ENCODE measurements around the gene GPR55. TPM values are rescaled to one million over a fixed set of nuclear protein-coding genes. Genes with fewer than 3 reads are reported as not detected.

The GPR55 gene
- total and polyA plus RNA-seq, 2 donors (not counting 3 experiments of a cell fraction or from before 2014, with no cell fraction given) = not detected

DNA sequence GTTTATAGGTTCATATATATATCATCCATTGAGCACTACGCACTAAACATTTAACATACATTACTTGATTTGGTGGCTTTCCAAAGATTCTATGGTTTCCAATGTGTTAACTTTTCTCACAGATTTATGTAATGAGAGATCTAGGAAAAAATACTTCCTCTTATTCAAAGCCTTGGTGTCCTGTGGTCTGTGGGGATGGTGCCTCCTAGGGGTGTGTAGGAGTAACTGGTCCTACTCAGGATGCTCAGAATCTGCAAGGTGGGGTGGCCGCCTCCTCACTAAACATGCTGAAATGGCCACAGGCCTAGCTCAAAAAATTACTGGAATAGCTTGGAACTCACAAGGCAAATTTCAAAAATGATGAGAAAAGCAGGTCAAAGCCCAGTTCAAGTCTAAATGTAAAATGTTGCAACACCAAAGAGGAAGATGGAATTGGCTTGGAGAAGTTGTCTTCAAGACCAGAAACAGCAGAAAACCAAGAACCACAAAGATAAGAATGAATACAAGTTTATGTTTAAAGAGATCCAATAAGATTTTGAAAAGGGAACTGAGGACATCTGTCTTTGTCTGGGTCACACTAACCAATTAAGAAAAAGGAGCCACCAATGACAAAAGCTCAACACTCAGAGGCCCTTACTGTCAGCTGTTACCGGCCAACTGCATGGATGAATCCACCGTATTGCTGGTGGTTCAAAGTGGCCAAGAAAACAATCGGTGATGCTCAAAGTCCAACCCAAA, 11.5 kb downstream of the GPR55 start:
- DNase-seq (ENCODE audit: low read depth, low spot score) (no peak), FAIRE-seq (no peak)
- H2AFZ ChIP-seq (ENCODE audit: low read depth, low read length) = no peak overlapping the region
- no peaks in the 10 kb centered on the region for H4K20me1 ChIP-seq (replicated peaks; ENCODE audit: control insufficient read depth, extremely low read depth, insufficient read depth, low read length)
- no peaks in the 10 kb centered on the region for H3K36me3 ChIP-seq (ENCODE audit: control insufficient read depth in 2 of 2, extremely low read depth in 1 of 2, insufficient read depth in 2 of 2, low read length in 2 of 2)
- BruUV-seq (replicated peaks) = no TSS peak
- no peaks in the 10 kb centered on the region for H3K4me1 ChIP-seq (ENCODE audit: control insufficient read depth, extremely low read depth, insufficient read depth, low read length)
- no peaks in the 10 kb centered on the region for H3K79me2 ChIP-seq (ENCODE audit: control insufficient read depth, insufficient read depth, low read length)
- dilution Hi-C loops (cut with MboI; ENCODE audit: extremely low pct_ligation_motif_present, low sequenced_read_pairs) = no loop called here
- POLR2A ChIA-PET = no interaction called here
- H3K9me1 ChIP-seq (replicated peaks; ENCODE audit: control insufficient read depth, extremely low read depth, insufficient read depth, low read length) = no peaks in the 10 kb centered on the region
- no peak overlapping the region for H3K4me3 ChIP-seq (replicated peaks in 1 of 3; ENCODE audit: insufficient read depth in 1 of 3, low read depth in 1 of 3, low read length in 3 of 3)
- intact Hi-C loops (cut with micrococcal nuclease) = loop anchor here (1.0 to 5.0 kb wide), 2 partner anchors 65 to 91 kb away; no protein-coding TSS in a partner anchor
- no peak overlapping the region for H3K4me2 ChIP-seq (ENCODE audit: insufficient read depth, low read length)
- no peak overlapping the region for H3K9ac ChIP-seq (replicated peaks; ENCODE audit: extremely low read depth, insufficient read depth, low read length)
- no peaks in the 10 kb centered on the region for H3K9me3 ChIP-seq (replicated peaks; ENCODE audit: control insufficient read depth, insufficient read depth, low read length)
- TF ChIP-seq, protein P1, sequence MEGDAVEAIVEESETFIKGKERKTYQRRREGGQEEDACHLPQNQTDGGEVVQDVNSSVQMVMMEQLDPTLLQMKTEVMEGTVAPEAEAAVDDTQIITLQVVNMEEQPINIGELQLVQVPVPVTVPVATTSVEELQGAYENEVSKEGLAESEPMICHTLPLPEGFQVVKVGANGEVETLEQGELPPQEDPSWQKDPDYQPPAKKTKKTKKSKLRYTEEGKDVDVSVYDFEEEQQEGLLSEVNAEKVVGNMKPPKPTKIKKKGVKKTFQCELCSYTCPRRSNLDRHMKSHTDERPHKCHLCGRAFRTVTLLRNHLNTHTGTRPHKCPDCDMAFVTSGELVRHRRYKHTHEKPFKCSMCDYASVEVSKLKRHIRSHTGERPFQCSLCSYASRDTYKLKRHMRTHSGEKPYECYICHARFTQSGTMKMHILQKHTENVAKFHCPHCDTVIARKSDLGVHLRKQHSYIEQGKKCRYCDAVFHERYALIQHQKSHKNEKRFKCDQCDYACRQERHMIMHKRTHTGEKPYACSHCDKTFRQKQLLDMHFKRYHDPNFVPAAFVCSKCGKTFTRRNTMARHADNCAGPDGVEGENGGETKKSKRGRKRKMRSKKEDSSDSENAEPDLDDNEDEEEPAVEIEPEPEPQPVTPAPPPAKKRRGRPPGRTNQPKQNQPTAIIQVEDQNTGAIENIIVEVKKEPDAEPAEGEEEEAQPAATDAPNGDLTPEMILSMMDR (IDR thresholded peaks at IDR 0.05; ENCODE audit: extremely low read depth in 1 of 2, insufficient read depth in 1 of 2, low read depth in 1 of 2, low read length in 2 of 2) = peak; percentile 10 to 25
- no peak for TF ChIP-seq JUN (IDR thresholded peaks at IDR 0.05; ENCODE audit: borderline replicate concordance, insufficient read depth, insufficient read length, low read depth)
- TF ChIP-seq POLR2A (IDR thresholded peaks at IDR 0.05; ENCODE audit: low read depth, low read length) = no peak
- H3K27me3 ChIP-seq (ENCODE audit: control insufficient read depth in 2 of 2, insufficient read depth in 2 of 2, low read length in 2 of 2) = peaks cover 2 to 5% of the 10 kb centered on the region in 2 experiments
- CTCF ChIA-PET = interaction anchor here (0.7 to 1.1 kb wide), 3 partner anchors 62 to 89 kb away, joined by 3 to 4 read pairs (median 4); no protein-coding TSS in a partner anchor
- no peak overlapping the region for H3K27ac ChIP-seq (ENCODE audit: insufficient read depth, low read depth, low read length)

DNA sequence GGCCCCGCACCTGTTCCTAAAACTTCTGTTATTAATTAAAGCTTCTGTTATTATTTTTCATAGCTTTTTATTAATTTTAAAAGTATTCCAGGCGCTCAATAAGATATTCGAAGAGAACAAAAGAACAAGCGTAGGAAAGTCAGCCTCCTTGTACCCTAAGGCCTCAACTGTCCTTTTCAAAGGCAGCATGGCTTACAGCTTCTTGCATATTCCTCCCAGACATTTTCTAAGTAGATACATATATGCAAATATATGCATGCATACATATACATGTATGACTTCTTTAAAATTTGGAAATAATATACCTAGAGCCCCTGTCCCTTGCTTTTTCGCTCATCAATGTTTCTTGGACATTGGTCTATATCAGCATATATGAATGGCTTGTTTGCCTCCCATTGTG, 12.3 kb downstream of the GPR55 start:
- BruUV-seq (replicated peaks) = no TSS peak
- FAIRE-seq (no peak), DNase-seq (ENCODE audit: low read depth, low spot score) (no peak)
- intact Hi-C loops (cut with micrococcal nuclease) (loop anchor here (1.0 to 5.0 kb wide), 2 partner anchors 64 to 90 kb away; no protein-coding TSS in a partner anchor), dilution Hi-C loops (cut with MboI; ENCODE audit: extremely low pct_ligation_motif_present, low sequenced_read_pairs) (no loop called here)
- TF ChIP-seq MYC (IDR thresholded peaks at IDR 0.05; ENCODE audit: low read depth, low read length) (no peak), GATA2 (IDR thresholded peaks at IDR 0.05; ENCODE audit: insufficient read depth, insufficient read length, low read depth, low read length) (no peak), FOS (IDR thresholded peaks at IDR 0.05; ENCODE audit: borderline replicate concordance, insufficient read depth, low read length) (no peak), JUN (IDR thresholded peaks at IDR 0.05; ENCODE audit: borderline replicate concordance, insufficient read depth, insufficient read length, low read depth) (no peak), EZH2 (IDR thresholded peaks at IDR 0.05; ENCODE audit: borderline replicate concordance, low read depth, low read length, severe bottlenecking) (no peak), POLR2A (IDR thresholded peaks at IDR 0.05; ENCODE audit: low read depth, low read length) (no peak), POLR2AphosphoS5 (IDR thresholded peaks at IDR 0.05; ENCODE audit: insufficient read depth, low read depth, low read length) (no peak)
- TF ChIP-seq, protein P1 (IDR thresholded peaks at IDR 0.05; ENCODE audit: extremely low read depth in 1 of 2, insufficient read depth in 1 of 2, low read depth in 1 of 2, low read length in 2 of 2) = no peak
- TF ChIP-seq, protein P2, sequence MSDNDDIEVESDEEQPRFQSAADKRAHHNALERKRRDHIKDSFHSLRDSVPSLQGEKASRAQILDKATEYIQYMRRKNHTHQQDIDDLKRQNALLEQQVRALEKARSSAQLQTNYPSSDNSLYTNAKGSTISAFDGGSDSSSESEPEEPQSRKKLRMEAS (IDR thresholded peaks at IDR 0.05; ENCODE audit: insufficient read depth, insufficient read length) = no peak
- Histone ChIP-seq H4K20me1 (replicated peaks; ENCODE audit: control insufficient read depth, extremely low read depth, insufficient read depth, low read length) (no peaks in the 10 kb centered on the region), H3K4me3 (replicated peaks in 1 of 3; ENCODE audit: insufficient read depth in 1 of 3, low read depth in 1 of 3, low read length in 3 of 3) (no peak overlapping the region), H3K9ac (replicated peaks; ENCODE audit: extremely low read depth, insufficient read depth, low read length) (no peak overlapping the region), H3K4me1 (ENCODE audit: control insufficient read depth, extremely low read depth, insufficient read depth, low read length) (no peaks in the 10 kb centered on the region), H3K9me3 (replicated peaks; ENCODE audit: control insufficient read depth, insufficient read depth, low read length) (no peaks in the 10 kb centered on the region), H2AFZ (ENCODE audit: low read depth, low read length) (no peak overlapping the region), H3K79me2 (ENCODE audit: control insufficient read depth, insufficient read depth, low read length) (no peaks in the 10 kb centered on the region), H3K36me3 (ENCODE audit: control insufficient read depth in 2 of 2, extremely low read depth in 1 of 2, insufficient read depth in 2 of 2, low read length in 2 of 2) (no peaks in the 10 kb centered on the region), H3K27me3 (ENCODE audit: control insufficient read depth in 2 of 2, insufficient read depth in 2 of 2, low read length in 2 of 2) (peaks cover 0 to 2% of the 10 kb centered on the region in 2 experiments), H3K27ac (ENCODE audit: insufficient read depth, low read depth, low read length) (no peak overlapping the region), H3K4me2 (ENCODE audit: insufficient read depth, low read length) (no peak overlapping the region), H3K9me1 (replicated peaks; ENCODE audit: control insufficient read depth, extremely low read depth, insufficient read depth, low read length) (no peaks in the 10 kb centered on the region)
- ChIA-PET POLR2A (no interaction called here), CTCF (interaction anchor here (1.4 kb wide), 2 partner anchors 11 to 75 kb away, joined by 3 to 6 read pairs; no protein-coding TSS in a partner anchor)

Measured in endothelial cell of umbilical vein (primary cell).